NCI-H128 (cell line): ENCODE results near the gene GSTA3.
A peak's percentile ranks its signal among the peaks of the same experiment; 100 is the strongest.
"Not testable (repeated sequence)": the region's sequence is repeated elsewhere in the genome, so short reads cannot be mapped to it uniquely, and the experiment has no call there.

ENCODE experiments used
- DNase-seq: peaks from one replicate; lab custom pipeline; 2025; ENCODE audit not compliant: unreplicated experiment; lab: John Stamatoyannopoulos, UW

GSTA3 gene

DNA sequence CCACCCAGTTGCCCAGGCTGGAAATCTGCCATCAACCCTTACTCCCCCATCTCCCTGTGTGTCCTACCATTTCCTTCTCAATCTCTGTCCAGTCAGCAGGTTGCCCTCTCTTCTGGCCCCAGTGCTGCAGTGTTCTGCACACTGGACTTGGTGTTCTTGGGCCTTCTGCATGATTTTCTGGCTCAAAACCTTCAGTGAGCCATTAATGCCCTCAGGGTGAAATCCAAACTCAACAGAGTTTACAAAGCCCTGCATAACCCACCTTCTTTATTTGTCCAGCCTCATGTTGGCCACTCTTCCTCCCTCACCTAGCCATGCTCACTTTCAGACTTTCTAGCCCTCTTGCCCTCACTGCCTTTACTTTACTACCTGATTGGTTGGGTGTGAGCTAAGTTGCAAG lies 5.0 kb upstream of the GSTA3 start:
- DNase-seq: no peak

DNA sequence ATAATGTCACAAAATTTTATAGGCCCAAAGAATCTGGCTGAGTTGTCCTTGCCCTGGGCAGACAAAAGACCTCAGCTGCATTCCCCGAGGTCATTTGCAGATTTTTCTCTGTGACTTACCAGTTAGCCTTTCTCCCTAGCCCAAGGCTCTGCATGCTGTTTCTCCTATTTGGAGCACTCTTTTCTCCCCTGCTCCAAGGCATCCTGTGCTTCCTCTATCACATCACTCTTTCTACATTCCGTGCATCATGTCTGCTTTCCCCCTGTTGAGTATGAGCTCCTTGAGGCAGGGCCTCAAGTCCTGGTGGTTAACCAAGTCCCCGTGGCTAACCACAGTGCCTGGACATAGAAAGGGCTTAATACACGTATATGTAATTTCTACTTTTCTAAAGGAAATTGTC lies 593 bp upstream of the GSTA3 start:
- DNase-seq: no peak

DNA sequence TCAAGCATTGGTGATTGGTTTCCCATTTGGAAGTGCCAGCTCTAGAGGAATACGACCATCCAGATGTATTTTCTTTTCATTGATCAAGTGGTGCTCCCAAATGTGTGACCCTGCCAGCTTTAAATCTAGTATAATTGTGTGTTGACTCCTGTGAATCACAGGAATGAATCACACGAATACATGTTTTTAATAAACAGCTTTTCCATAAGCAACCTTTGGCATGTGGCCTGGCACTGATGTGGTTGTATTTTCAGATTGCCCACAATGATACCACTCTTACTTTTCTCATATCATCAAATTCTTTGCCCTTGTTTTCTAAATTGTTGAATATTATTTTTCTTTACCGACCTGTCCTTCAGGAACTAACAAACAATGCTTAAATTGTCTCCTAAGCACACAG lies 367 bp downstream of the GSTA3 start:
- no peak for DNase-seq

DNA sequence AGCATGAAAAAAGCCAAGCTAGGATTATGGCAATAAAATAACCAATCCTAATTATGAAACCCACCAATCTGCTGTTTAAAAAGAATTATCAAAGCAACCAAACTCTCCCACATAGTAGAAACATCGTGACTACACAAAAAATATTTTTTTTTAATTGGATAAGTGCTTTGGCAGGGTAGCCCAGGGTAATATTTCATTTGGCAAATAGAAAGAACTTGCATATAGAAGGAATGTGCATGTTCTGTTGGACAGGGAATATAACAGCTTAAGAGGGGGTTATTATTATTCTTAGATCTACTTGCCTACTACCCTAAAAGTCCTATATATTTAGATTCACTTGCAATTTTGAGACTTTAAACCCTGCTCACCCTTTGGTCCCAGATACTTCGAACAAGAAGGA lies 972 bp downstream of the GSTA3 start:
- no peak for DNase-seq

DNA sequence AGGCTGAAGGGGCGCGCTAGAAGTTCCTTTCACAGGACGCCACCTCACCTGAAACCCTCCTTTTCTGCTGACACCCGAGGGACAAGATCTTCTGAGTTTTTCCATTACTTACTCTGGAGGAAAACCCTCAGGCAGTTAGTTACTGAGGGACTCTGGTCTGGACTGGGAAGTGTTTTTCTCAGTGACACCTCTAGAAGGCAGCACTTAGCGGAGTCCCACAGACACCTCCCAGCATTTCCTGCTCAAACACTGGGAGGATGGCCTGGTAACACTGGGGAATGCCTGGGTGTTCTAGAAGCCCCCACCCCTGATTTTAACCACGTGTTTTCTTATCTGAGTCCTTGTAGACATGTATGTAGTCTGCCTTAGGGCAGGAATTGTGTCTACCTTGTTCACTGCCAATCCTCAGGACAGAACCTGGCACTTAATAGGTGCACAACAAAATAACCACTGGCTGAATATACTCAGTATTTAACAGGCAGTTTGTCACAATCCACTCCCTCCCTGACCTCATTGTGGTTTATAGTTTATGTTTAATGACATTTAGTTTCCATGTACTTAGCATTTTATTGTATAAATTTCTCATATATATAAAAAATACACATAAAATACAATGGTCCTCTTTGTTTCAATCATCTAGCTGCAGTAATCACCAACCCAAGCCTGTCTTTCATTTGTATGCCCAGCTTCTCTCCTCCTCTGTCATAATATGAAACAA lies 4.8 kb downstream of the GSTA3 start:
- no peak for DNase-seq

DNA sequence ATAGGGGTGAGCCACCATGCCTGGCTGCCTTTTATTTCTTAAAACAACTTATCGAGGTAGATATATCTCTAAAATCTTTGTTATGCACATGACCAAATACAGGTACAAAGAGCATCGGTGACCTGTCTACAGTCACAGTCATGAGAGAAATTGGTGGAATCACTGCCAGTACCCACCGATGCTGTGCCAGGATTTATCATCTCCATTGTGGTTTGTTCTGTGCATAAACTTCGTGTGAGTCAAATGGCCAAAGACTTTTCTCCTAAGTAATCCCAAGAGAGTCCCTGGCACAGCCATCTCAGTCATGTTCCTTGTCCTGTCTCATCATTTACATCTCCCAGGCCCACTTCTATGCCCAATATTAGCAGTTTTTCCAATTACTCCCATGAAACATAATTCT lies 9.0 kb downstream of the GSTA3 start:
- no peak for DNase-seq

DNA sequence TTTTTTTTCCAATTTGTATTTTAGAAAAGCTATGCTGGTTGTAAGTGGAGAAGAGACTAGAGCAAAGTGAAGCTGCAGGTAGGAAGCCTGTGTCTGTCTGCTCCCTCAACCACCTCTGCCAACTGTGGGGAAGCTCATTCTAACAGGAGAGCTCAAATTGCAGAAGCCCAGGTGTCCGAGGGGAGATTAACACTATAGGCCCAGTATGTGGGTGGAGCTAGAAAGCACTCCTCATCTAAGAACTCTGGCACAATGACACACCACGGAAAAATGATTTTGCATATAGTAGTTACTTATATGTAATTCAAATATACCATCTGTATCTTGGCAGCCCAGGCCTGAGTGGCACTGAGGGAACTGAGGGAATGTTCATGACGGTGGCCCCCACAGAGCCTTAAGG lies 13.7 kb downstream of the GSTA3 start:
- DNase-seq: not testable (repeated sequence)

DNA sequence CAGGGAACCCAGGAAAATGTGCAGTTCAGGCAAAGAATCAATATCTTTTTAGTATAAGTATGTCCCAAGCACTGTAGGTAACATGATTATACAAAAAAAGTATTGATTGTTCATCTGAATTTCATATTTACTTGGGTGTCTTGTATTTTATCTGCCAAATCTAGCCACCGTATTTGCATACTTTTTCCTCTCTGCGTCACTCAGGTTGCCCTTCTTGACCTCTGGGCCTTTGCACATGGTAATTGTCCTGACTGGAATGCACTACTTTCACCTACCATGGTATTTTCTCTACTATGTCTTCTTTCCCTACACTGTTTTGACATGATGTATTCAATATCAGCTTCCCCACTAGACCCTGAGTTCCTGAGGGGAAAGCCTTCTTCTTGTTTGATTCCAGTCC lies 15.2 kb downstream of the GSTA3 start:
- DNase-seq: no peak

DNA sequence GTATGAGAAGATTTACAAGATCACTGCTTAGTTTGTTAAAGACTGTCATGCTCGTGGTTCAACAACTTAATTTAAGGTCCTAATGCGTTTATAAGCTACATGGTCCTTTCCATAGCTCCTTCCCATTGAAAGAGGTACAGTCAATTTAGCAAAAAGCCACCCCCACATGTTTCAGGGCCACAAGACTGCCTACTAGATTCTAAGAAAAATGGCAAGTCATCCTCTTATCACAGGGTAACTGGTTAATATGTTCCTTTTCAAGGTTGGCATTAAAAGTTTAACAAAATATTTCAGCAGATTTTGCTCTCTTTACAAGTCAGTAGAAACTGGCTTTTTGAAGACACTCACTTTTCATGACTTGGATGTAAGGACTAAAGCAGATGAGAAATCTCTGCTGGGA lies 15.7 kb downstream of the GSTA3 start:
- no peak for DNase-seq

DNA sequence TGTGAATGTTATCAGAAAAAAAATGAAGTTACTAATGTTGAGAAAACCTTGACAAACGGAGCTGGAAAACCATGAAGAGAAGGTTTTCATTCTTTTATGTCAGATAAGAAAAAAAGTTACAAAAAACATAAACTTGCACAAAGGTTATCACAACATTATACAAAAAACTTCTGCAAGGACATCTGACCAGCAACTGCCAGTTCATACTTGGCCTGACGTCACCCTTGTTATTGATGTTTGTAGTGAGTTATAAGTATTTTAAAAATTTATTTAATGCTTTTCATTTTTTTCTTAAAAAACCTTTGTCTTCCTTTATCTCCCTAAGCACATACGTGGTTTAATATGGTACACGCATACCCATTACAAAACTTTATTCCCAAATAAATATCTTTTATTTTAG lies 16.3 kb downstream of the GSTA3 start:
- no peak for DNase-seq

DNA sequence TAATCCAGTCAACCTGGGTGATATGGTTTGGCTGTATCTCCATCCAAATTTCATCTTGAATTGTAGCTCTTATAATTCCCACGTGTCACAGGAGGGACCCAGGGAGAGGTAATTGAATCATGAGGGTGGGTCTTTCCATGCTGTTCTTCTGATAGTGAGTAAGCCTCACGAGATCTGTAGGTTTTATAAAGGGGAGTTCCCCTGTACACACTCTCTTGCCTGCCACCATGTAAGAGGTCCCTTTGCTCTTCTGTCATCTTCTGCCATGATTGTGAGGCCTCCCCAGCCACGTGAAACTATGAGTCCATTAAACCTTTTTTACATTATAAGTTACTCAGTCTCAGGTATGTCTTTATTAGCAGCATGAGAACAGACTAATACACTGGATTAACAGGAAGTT lies 19.5 kb downstream of the GSTA3 start:
- DNase-seq: no peak

DNA sequence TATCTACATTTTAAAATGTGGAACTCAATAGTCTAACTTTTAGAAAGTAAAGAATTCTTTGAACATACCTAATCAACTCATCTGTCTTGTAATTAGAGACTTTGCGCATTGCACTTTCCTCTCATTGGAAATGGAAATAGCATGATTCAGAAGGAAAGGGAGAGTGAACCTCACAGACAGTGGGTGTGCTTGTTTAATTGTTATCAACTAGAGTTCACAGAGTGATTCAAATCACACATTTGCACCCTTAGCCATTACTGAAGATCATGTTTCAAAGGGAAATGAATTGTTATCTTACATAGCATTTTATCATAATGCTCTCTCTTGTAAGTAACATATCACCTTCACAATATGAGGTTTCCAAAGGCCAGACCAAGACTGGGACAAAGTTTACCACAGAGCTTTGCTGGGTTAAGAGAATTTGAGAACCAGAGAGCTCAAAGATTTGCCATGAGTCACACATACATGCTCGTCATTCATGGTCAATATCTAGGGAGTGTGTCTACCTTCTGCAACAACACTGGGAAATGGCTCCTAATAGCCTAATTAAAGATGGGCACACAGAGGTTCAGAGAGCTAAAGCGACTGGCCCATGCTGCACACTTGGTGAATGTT lies 21.5 kb downstream of the GSTA3 start:
- no peak for DNase-seq

DNA sequence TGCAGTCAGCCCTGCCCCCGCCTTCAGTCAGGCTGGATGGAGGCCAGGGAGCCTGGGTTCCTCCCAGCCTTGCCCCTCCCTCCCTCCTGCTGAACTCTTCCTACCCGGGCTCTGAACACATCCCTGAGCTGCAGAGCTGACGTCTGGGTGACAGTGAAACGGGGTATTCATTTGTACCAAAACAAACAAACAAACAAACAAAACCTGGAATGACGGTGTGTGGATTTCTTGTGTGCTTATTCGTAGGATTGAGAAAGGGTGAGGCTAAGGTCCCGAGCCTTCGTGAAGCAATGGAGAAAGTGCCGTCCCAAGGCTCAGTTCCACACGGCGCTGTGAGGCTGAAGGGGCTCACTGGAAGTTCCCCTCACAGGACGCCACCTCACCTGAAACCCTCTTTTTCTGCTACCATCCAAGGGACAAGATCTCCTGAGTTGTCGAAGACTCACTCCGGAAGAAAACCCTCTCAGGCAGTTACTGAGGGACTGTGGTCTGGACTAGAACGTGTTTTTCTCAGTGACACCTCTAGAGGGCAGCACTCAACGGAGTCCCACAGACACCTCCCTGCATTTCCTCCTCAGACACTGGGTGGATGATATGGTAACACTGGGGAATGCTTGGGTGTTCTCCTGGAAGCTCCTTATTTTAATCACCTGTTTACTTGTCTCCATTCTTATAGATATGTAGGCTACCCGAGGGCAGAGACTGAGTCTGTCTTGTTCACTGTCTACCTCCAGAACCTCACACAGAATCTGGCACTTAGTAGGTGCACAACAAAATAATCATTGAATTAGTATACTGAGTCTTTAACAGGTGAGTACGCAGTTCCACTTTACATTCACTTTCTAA lies 27.3 kb downstream of the GSTA3 start:
- DNase-seq: peak; percentile 19

DNA sequence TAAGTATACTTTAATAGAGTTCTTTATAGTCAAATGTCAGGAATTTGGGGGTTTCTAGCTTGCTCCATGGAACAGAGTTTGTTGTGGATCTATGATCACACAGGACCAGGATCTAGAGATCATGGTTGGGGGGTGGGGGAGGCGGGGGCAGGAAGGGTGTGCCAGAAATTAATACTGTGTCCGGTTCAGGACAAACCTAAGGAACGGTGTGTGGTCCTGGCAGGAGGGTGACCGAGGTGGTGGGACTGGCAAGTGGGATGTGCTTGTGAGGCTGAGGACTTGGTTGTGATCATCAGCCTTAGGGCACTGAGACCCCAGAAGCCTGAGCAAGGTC lies 27.9 kb downstream of the GSTA3 start:
- DNase-seq: no peak

DNA sequence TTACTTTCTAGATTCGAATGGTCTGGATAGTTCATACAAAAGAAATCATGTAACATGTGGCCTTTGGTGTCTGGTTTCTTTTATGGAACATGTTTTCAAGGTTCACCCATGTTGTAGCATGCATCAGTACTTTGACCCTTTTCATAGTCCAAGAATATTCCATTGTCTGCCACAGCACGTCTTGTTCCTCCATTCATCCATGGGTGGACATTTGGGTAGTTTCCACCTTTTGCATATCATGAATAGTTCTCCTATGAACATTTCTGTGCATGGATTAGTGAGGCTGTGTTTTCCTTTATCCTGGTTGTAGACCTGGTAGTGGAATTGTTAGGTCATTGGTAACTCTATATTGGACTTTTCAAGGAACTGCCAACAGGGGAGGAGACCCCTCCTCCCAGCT lies 31.7 kb downstream of the GSTA3 start:
- no peak for DNase-seq

DNA sequence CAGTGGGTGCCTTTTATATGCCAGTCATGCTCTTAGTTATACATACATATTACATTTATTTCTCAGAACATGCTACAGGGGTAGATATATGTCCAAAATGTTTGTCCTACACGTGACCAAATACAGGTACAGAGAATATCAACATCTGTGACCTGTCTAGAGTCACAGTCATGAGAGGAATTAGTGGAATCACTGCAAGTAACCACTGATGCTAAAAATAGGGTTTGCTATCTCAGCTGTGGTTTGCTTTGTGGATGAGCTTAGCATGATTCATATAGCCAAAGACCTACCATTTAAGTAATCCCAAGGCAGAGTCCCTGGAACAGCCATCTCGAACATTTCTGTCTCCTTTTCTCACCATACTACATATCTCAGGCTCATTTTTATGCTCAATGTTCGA lies 32.3 kb downstream of the GSTA3 start:
- DNase-seq: no peak

DNA sequence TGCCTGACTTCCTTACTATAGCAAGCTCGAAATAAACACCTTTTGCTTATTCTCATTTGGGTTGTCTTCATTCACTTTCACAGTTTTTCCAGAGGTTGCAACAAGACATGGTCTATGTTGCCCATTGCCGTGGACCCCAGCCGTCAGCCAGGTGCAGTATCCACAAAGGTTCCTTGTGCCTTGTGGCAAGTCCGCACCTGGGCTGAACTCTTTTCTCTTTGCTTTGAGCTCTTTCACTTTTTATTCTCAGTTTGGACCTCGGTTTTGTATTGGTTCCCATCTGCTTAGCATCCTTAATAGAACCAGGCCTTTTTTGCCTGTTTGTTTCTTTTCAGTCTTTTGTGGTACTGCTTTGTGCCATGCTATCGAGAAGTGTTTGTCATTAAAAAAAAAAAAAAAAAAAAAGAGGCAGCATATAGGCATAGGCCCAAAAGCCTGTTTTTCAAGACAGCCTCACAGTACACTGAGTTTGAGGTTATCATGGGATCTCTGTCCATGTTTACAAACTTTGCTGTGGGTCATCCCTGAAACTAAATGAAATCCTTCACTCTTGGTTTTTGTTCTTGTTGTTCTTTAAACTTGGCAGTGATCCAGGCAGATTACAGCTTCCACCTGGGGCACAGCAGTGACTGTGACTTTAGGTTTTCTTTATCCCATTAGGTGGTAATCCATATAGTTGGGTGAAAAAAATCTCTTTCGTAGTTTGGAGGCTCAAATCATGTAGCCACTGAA lies 33.3 kb downstream of the GSTA3 start:
- DNase-seq: no peak

DNA sequence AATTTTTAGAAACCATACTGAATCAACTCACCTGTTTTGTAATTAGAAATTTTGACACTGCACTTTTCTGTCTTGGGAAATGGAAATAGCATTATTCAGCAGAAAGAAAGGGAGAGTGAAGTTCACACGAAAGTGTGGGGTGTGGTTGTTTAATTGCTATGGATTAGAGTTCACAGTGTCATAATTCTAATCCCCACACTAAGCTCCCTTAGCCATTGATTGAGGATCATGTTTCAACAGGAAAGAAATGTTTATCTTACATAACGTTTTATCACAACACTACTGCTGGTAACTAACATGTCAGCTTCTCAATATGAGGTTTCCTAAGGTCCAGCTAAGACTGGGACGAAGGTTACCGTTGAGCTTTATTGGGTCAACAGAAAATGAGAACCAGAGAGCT lies 37.5 kb downstream of the GSTA3 start:
- DNase-seq: no peak

DNA sequence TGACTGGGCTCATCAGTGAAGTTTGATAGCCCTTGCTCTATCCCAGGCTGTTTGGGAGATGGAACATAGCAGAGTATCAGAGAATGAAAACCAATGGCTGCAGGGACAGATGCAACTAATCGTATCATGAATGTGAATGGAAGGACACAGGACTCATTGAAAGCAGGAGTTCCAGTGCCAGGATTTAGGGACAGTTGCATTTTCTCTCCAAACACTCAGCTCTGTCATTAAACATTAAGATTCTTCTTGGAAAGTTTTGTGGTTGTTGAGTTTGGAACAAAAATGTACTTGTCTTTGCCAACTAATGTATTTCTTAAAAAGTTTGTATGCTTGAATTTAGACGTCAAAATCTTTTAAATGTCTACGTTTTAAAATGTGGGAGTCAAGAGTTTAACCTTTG lies 37.9 kb downstream of the GSTA3 start:
- DNase-seq: no peak

DNA sequence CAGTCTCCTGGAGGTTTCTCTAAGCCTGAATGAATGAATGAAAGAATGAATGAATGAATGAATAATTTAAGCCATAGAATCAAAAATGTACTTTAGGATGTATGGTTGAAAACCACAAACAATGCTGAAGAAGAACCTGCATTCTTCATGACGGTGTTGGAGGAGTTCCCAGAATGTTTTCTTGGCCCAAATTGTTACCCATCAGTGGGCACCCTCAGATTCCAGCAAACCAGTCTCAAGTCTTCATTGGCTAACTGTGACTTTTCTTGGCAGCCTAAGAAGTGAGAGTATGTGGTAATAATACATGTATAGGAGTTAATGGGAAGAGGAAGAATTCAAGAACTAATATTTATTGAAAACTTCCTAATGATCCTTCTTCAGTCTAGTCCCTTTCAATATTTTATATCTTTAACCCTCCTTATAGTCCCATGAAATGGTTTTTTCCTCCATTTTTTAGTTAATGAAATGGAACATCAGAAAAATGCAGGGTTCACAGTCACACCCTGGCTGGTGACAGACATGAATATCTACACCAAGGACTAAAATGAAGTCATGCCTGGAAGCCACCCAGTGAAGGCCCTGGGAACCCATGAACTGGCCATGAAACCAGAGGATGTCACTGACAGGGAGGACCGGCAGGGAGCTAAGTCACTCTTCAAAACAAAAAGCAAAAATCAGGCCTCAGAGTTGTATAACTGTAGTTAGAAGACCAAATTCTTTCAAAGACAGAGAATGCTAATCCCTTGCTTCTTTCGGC lies 39.0 kb downstream of the GSTA3 start:
- DNase-seq: not testable (repeated sequence)

DNA sequence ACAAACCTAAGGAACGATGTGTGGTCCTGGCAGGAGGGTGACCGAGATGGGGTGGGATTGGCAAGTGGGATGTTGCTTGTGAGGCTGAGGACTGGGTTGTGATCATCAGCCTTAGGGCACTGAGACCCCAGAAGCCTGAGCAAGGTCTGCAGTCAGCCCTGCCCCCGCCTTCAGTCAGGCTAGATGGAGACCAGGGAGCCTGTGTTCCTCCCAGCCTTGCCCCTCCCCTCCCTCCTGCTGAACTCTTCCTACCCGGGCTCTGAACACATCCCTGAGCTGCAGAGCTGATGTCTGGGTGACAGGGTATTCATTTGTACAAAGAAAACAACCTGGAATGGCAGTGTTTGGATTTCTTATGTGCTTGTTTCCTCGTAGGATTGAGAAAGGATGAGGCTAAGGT lies 40.6 kb downstream of the GSTA3 start:
- not testable (repeated sequence) for DNase-seq
